GM18508 (cell line): ENCODE results near the gene ABHD14A.

Experiments used
- ATAC-seq: cut with Tn5 transposase; IDR thresholded peaks from one replicate; pipeline ENCODE4 v1.9.1; 2021; ENCODE audit warnings: moderate number of reproducible peaks; ENCODE audit not compliant: insufficient read depth, unreplicated experiment

ABHD14A gene

GRCh38 chr3:51940648-51941462 lies 34.0 kb upstream of the ABHD14A start:
- no peak for ATAC-seq

GRCh38 chr3:51941463-51941797 lies 33.4 kb upstream of the ABHD14A start:
- ATAC-seq, result no peak

GRCh38 chr3:51941798-51942602 lies 32.9 kb upstream of the ABHD14A start, which contains the start of the genes PARP3 and RRP9:
TSS of gene PARP3 (plus strand) at chr3:51942363. CDS start at chr3:51943356, 993 bp downstream.
TSS of gene RRP9 (minus strand) at chr3:51941904. CDS start at chr3:51941867, 37 bp downstream.
- peak; percentile 80 for ATAC-seq

- no peak for ATAC-seq
Measured at GRCh38 chr3:51942603-51943450, 32.0 kb upstream of the ABHD14A start.

DNA sequence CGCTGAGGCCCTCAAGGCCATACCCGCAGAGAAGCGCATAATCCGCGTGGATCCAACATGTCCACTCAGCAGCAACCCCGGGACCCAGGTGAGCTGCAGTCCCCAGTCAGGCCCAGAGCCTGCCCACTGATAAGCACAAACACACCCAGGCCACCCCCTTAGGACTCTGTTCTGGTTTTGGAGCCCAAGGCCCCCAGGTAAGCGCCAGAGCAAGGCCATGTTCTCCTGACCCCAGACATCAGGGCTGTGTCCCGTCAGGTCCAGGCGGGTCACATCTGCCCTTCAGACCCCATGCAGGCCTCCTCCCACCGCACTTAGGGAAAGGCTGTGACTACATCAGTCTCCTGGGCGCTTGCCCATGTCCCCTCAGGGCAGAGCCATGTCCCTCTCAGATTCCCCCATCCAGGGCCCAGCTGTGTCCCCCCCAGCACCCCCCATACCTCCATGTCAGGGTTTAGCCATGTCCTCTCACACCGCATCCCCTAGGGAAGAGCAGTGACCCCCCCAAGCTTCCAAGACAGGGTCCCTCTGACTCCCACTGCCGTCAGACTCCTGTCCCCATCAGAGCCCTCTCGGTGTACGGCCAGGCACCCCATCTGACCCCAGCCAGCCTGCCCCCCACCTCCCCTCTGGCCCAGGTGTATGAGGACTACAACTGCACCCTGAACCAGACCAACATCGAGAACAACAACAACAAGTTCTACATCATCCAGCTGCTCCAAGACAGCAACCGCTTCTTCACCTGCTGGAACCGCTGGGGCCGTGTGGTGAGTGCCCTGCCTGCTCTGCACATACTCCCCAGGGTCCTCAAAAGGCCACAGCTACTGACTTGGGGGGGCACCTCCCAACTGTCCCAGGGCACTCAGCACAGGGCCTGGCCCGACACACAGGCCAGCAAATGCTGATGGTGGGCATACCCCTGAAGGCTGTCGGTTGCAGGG lies 31.1 kb upstream of the ABHD14A start:
- no peak for ATAC-seq

- no peak for ATAC-seq
Measured at GRCh38 chr3:51944451-51945021, 30.3 kb upstream of the ABHD14A start.

- ATAC-seq, result no peak
Measured at GRCh38 chr3:51945031-51945840, 29.6 kb upstream of the ABHD14A start.

GRCh38 chr3:51945926-51946705 lies 28.7 kb upstream of the ABHD14A start:
- ATAC-seq, result no peak

- ATAC-seq, result no peak
Measured at GRCh38 chr3:51946796-51947195, 28.1 kb upstream of the ABHD14A start.

GRCh38 chr3:51947215-51947900 lies 27.5 kb upstream of the ABHD14A start:
- no peak for ATAC-seq

DNA sequence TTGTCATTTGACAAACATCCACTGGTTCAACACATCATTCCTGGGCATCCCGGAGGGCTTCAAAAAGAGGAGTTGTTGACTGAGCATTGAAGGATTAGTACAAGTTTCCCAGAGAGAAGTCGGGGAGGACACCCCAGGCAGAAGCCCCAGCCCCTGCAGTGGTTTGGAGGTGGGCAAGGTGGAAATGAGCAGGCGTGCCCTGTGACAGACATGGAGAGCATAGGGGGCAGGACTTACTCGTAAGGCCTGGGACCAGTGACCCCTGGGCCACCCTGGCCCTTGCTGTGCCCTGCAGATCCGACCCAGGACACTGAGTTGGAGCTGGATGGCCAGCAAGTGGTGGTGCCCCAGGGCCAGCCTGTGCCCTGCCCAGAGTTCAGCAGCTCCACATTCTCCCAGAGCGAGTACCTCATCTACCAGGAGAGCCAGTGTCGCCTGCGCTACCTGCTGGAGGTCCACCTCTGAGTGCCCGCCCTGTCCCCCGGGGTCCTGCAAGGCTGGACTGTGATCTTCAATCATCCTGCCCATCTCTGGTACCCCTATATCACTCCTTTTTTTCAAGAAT lies 26.8 kb upstream of the ABHD14A start:
- no peak for ATAC-seq

- ATAC-seq, result no peak
Measured at GRCh38 chr3:51949121-51949520, 25.7 kb upstream of the ABHD14A start.

- no peak for ATAC-seq
Measured at GRCh38 chr3:51950899-51951298, 24.0 kb upstream of the ABHD14A start.

DNA sequence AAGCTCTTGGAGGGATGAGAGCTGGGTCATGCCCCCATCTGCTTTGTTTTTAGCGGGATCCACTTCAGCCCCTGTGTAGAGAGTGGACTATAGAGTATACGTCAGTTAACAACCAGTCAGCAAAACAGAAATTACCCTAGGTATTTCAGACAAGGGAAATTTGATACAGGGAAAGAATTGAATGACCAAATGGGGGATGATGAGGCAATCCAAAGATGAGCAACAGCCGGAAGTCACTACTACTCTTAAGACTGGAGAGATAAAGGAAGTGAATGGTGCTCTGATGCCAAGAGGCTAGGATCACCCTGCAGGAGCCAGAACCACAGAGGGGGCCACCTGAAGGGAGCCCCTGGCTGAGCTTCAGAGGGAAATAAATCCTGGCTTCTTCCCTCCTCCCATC lies 21.4 kb upstream of the ABHD14A start:
- no peak for ATAC-seq

- ATAC-seq, result no peak
Measured at GRCh38 chr3:51954105-51954504, 20.8 kb upstream of the ABHD14A start.

GRCh38 chr3:51954713-51955112 lies 20.2 kb upstream of the ABHD14A start:
- no peak for ATAC-seq
